GM21526 (cell line): ENCODE data around the gene TACC2.
"Not testable (repeated sequence)": the region's sequence is repeated elsewhere in the genome, so short reads cannot be mapped to it uniquely, and the experiment has no call there.

Experiments used
- ATAC-seq: cut with Tn5 transposase; IDR thresholded peaks from one replicate; pipeline ENCODE4 v1.9.1; 2021; ENCODE audit warnings: moderate library complexity; ENCODE audit not compliant: unreplicated experiment, low FRiP score

The TACC2 gene

GRCh38 chr10:122056431-122057094 lies 67.6 kb downstream of the TACC2 start:
- no peak for ATAC-seq

GRCh38 chr10:122057841-122058413 lies 69.0 kb downstream of the TACC2 start:
- no peak for ATAC-seq

DNA sequence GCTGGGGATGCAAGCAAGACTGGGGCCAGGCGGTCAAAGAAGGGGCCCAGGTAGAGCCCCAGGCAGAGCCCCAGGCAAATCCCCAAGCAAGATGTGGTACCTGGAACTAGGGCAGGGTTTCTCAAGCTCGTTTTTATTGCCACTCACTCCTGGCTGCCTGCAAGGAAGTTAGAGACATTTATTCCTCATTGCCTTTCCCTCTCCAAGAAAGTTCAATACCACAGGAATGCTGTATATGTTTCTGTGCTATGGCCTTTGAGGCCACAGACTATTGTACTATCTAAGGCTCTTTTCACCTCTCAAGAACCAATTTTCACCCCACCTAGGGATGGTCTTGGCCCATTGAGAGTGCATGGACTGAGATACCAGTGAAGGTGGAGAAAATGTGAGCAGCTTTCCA lies 71.3 kb downstream of the TACC2 start:
- no peak for ATAC-seq

GRCh38 chr10:122062831-122063674 lies 74.1 kb downstream of the TACC2 start:
- ATAC-seq: no peak

DNA sequence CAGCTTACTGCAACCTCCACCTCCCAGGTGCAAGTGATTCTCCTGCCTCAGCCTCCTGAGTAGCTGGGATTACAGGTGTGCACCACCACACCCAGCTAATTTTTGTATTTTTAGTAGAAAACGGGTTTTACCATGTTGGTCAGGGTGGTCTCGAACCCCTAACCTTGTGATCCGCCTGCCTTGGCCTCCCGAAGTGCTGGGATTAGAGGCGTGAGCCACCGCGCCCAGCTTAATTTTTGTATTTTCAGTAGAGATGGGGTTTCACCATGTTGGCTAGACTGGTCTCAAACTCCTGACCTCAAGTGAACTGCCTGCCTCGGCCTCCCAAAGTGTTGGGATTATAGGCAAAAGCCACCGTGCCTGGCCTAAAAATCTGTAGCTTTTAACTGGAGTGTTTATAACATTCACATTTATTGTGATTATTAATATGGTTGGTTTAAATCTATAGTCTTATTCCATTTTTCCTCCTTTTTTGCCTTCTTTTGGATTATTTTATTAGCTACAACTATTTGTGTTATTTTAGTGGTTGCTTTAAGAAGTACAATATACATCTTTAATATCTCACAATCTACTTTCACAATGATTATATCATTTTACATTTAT lies 77.5 kb downstream of the TACC2 start:
- ATAC-seq: not testable (repeated sequence)

- ATAC-seq: no peak
These were observed 79.9 kb downstream of the TACC2 start for GRCh38 chr10:122068844-122069243.

GRCh38 chr10:122072491-122072890 lies 83.5 kb downstream of the TACC2 start:
- ATAC-seq: no peak

DNA sequence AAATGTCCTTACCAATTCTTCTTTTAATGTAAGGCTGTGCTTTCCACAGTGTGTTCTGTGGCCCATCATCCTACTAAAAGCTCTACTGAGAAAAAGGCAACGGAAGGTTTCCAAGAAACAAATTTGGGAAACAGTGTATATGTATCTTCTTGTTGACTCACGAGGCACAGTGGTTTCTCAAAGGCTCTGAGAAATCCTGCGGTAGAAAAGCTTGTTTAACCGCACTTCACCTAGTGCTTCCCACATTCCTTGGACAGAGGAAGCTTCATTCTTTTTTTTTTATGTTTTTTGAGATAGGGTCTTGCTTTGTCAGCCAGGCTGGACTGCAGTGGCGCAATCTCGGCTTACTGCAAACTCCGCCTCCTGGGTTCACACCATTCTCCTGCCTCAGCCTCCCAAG lies 84.5 kb downstream of the TACC2 start:
- no peak for ATAC-seq

- no peak for ATAC-seq
These were observed 86.2 kb downstream of the TACC2 start for GRCh38 chr10:122075171-122075570.

- not testable (repeated sequence) for ATAC-seq
These were observed 86.9 kb downstream of the TACC2 start for GRCh38 chr10:122075876-122076275.

GRCh38 chr10:122077311-122077875 lies 88.4 kb downstream of the TACC2 start:
- no peak for ATAC-seq

GRCh38 chr10:122078326-122078725 lies 89.4 kb downstream of the TACC2 start:
- ATAC-seq: no peak

DNA sequence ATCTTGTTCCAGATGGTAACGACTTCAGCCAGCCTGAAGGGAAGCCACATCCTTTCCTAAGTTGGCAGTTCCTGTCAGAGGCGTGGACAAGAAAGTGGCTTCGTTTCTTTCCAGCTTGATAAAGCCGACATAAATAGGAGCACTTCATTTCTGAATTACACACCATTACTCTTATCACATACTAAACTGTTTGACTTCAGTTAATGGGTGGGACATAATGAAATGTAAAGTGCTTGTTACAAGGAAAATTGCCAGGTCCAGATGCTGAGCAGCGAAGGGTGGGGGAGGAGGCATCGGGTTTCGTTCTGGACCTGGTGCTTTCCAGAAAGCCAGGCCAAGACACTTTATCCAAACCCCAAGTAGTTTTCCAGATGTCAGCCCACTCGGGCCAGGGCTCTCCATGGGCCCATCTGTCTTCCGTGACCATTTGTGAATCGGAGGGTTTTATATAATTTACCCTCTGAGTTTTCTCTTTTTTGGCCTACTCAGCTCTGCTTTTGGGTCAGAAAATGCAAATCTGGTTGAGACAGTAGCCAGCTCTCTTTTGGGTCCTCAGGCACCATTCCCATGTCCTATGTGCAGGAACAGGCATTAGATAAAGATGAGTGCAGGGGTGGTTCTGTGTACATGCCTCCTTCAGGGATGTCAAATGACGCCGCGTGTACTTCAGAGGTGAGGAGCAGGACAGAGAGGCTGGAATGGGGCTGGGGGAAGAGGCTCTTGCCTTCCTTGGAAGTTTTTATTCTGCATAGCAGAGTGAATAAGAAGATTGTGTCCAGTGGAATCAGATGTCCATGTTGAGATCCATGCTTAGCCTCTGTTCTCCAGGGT lies 90.2 kb downstream of the TACC2 start:
- no peak for ATAC-seq

DNA sequence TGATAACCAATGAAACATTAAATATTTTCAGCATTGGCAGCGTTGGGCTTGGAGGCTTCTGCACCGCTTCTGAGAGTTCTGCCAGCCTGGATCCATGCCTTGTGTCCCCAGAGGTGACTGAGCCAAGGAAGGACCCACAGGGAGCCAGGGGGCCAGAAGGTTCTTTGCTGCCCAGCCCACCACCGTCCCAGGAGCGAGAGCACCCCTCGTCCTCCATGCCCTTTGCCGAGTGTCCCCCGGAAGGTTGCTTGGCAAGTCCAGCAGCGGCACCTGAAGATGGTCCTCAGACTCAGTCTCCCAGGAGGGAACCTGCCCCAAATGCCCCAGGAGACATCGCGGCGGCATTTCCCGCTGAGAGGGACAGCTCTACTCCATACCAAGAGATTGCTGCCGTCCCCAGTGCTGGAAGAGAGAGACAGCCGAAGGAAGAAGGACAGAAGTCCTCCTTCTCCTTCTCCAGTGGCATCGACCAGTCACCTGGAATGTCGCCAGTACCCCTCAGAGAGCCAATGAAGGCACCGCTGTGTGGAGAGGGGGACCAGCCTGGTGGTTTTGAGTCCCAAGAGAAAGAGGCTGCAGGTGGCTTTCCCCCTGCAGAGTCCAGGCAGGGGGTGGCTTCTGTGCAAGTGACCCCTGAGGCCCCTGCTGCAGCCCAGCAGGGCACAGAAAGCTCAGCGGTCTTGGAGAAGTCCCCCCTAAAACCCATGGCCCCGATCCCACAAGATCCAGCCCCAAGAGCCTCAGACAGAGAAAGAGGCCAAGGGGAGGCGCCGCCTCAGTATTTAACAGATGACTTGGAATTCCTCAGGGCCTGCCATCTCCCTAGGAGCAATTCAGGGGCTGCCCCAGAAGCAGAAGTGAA lies 93.9 kb downstream of the TACC2 start:
- no peak for ATAC-seq

GRCh38 chr10:122083478-122084025 lies 94.6 kb downstream of the TACC2 start:
- ATAC-seq: no peak

GRCh38 chr10:122084286-122085041 lies 95.5 kb downstream of the TACC2 start:
- ATAC-seq: no peak

DNA sequence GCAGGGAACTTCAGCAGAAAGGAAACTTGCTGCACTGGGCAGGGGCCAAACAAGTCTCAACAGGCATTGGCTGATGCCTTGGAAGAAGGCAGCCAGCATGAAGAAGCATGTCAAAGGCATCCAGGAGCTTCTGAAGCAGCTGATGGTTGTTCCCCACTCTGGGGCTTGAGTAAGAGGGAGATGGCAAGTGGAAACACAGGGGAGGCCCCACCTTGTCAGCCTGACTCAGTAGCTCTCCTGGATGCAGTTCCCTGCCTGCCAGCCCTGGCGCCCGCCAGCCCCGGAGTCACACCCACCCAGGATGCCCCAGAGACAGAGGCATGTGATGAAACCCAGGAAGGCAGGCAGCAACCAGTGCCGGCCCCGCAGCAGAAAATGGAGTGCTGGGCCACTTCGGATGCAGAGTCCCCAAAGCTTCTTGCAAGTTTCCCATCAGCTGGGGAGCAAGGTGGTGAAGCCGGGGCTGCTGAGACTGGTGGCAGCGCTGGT lies 96.5 kb downstream of the TACC2 start:
- no peak for ATAC-seq
